Measurements from ENCODE around the gene HSD17B1. TPM values are rescaled to one million over a fixed set of nuclear protein-coding genes. Genes with fewer than 3 reads are reported as not detected.
"Not testable (repeated sequence)": the region's sequence is repeated elsewhere in the genome, so short reads cannot be mapped to it uniquely, and the experiment has no call there.

Gene HSD17B1, protein sequence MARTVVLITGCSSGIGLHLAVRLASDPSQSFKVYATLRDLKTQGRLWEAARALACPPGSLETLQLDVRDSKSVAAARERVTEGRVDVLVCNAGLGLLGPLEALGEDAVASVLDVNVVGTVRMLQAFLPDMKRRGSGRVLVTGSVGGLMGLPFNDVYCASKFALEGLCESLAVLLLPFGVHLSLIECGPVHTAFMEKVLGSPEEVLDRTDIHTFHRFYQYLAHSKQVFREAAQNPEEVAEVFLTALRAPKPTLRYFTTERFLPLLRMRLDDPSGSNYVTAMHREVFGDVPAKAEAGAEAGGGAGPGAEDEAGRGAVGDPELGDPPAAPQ
- total RNA-seq: 15.7 TPM

DNA sequence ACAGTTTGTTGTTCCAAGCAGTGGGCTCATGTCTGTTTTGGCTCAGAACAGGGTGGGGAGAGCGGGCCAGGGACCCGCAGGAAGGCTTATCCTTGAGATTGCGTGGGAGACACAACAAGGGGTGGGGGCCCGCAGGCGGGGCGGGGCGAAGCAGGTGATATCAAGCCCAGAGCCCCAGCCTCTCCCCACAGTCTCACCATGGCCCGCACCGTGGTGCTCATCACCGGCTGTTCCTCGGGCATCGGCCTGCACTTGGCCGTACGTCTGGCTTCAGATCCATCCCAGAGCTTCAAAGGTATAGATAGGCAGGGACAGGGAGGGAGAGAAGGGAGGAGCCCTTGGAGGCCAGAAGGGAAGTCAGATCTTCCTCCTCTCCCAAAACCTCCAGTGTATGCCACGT is at the start of gene HSD17B1:
Gene HSD17B1 (plus strand): TSS at position 188 of the 400 bp plus-strand sequence. CDS start 11 bp downstream, at position 199.
- ATAC-seq: not testable (repeated sequence)

DNA sequence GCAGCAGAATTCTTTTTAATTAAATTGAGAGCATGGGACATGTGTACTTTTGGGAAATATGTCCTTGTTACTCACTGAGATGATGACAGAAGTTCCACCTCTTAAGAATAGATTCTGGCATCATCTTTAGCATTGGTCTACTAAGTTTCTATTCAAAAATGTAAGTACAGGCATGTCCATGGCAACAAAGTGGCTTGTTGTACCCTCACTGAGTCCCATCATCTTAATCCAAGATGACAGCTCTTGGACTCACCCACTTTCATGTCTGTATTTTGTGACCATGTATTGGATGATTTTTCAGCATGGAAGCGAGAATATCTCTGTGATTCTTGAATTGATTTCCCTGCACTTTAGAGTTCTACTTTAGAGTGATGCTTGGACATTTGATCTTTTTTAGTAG is 49.8 kb upstream of the HSD17B1 start:
- no peak for ATAC-seq

DNA sequence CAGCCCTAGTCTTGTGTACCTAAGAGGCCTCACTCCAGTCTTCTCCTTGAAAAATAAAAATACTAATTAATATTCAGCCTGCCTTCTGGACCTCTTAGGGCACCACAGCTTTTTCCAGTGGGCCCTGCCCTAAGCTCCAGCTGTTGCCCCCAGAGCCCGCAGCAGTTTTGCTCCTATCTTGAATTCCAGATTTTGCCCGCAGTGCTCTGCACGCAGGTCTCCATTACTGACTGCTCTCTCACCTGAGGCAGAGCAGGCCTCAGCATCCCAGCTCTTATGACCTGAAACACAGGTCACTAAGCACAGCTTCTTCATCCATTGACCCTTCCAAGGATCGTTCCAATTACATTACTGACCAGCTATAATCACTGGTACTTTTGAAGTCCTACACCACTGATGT is 45.1 kb upstream of the HSD17B1 start:
- no peak for ATAC-seq

DNA sequence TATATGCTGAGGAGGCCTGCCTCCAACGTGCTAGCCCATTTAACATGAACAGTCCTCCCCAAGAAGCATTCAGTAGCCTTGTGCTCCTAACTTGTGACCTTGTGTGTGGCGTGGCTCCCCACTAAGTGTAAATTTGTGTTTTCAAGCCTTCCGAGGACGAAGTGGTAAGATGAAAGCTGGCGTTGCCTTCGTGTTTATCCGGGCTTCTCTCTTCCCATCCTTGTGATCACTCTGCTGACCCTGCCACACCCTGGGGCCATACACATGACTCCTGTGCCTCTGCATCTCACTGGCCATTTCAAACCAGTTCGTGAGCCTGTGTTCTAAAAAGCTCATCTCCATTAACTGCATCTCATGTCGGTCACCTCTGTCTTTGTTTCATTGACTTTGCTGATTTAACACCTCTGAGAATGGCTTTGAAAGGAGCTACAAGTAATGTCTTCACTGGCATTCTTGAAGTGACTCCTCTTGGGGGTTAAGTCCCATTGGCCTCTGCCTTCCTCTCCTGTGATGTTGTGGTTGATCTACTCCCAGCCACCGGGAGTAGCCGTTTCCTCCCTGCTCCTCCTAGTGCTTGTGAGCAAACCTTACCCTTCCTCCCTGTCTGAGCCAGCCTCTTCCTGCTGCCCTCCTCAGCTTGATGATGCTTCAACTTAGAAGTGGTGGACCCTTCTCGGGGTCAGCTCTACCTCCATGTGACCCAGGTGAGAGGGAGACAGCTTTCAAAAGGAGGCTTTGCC is 44.1 kb upstream of the HSD17B1 start:
- ATAC-seq: no peak

DNA sequence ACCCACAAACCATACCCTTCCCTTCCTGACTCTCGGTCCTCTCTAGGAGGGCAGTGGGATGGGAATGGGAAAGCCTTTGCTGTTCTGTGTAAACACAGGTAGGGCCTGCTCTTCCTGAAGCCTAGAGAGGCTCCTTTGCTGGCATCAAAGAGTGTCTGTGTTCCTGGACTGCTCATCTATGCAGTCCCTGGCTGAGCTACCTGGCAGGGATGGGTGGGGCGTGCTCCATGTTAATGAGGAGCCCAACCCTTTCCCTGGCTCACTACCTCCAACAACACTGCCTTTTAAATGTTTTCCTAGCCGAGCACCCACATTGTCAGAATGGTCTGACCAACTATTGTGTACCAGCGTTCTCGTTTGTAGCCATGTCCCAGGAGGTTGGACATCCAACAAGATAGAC is 43.3 kb upstream of the HSD17B1 start:
- peak; percentile 54 for ATAC-seq

DNA sequence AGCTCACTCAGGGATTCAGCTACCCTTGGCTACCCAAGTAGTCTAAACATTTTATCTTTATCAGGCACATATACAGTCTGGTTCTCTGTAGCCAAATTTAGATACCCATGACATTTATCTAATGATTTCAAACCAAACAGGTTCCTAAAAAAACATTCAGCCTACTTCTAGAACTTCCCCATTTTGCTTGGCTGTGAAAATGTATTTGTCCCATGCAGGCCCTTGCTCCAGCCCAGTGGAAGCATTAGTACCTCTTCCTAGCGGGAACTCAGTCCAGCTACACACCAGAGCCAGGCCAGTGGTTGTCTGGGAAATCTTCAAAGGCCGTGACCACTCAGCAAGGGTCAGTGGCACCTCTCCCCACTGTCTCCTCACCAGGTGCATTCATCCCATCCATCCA is 42.9 kb upstream of the HSD17B1 start:
- no peak for ATAC-seq

DNA sequence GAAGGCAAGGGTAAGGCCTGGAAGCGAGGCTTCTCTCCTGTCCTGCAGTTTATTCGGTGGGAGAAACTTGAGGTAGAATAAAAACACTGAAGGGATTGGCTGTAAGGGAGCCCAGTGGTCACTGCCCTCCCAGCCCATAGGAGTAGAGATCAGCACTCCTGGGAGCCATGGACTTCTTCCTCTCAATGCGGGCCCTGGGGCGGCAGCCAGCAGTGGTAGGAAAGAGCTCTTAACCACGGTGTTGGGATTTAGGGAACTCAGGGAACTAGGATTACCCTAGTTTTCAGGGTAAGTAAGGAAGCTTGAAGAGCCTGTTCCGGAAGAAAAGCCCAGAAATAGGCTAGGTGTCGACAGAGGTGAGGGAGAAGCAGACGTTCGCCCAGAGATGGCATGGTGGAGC is 40.5 kb upstream of the HSD17B1 start:
- no peak for ATAC-seq

DNA sequence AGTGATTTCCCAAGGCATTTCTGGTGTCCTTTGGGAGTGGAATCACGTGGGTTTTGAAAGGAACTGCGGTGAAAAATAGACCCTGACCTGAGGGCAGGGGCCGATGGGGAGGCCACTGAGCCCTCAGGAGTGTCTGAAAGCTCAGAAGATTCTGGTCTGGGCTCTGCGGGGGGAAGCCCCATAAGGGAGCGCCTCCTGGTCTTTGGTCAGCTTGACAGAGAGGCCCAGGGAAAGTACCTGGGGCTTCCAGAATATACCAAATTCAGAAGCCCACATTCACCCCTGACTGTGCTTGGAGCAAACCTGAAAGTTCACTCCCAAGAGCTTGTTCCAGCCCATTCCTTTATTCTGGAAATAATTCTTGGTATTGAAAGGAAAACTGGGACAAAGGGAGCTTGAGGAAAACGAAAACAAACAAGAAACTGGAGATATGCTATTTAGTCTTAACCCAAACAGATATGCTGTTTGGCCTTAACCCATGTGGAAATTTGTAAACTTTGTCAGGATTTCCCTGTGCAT is 39.9 kb upstream of the HSD17B1 start:
- ATAC-seq: no peak

DNA sequence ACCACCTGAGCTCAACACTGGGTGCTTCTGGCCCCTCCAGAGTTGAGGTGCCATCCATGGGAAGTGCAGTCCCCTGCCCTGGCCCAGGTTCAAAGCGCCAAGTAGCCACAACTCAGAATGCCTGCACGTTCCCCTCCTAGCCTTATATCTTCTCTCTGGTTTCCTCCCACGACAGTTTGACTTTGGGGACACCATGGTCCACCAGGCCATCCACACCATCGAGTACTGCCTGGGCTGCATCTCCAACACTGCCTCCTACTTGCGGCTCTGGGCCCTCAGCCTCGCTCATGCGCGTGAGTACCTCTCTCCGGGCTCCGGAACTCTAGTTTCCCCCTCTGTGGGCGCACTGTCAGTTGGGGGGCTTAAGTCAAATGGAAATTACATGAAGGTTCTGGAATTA is 39.0 kb upstream of the HSD17B1 start:
- no peak for ATAC-seq

DNA sequence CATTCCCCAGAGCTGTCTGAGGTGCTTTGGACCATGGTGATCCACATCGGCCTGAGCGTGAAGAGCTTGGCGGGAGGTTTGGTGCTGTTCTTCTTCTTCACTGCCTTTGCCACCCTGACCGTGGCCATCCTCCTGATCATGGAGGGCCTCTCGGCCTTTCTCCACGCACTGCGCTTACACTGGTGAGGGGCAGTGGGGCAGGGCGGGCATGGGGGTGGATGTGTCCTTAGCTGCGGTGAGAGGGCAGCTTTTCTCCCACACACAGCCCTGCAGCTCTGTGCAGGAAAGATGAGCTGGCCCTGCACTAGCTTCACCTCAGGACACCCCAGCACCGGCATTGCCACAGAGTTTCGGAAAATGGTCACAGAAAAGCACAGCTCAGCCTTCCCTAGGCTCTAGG is 38.4 kb upstream of the HSD17B1 start:
- ATAC-seq: no peak

DNA sequence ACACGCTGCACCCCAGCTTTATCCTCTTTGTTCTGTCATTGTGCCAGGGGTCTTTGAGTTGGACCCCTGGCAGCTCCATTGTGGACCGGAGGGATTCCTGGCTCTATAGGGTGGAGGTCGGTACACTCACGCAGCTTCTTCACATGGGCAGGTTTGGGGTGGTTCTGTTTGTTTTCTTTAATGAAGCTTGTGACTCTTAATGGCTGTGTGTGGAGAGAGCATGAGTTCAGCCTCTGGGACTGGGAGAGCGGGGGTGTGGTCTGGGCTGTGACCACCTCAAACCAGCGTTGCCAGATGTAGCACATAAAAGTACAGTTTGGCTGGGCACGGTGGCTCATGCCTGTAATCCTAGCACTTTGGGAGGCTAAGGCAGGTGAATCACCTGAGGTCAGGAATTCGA is 37.9 kb upstream of the HSD17B1 start:
- ATAC-seq: no peak

DNA sequence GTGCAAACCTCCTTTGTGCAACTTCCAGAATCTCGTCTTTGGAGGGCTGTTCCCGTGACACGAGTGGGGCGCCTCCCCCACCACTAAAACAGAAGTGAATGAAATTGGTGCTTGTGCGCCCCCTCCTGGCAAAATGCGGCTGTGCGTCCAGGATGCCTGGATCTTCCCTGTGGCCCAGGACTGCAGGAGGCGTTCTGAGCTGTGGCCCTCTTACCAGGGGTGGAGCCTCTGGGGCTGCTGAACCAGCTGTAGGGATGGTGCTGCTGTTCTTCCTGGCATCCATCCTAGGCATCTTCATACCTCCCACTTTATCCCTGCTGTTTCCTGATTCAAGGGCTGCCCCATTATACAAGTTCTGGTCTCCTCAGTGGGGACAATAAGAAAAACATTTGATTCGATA is 35.2 kb upstream of the HSD17B1 start:
- ATAC-seq: peak; percentile 76

DNA sequence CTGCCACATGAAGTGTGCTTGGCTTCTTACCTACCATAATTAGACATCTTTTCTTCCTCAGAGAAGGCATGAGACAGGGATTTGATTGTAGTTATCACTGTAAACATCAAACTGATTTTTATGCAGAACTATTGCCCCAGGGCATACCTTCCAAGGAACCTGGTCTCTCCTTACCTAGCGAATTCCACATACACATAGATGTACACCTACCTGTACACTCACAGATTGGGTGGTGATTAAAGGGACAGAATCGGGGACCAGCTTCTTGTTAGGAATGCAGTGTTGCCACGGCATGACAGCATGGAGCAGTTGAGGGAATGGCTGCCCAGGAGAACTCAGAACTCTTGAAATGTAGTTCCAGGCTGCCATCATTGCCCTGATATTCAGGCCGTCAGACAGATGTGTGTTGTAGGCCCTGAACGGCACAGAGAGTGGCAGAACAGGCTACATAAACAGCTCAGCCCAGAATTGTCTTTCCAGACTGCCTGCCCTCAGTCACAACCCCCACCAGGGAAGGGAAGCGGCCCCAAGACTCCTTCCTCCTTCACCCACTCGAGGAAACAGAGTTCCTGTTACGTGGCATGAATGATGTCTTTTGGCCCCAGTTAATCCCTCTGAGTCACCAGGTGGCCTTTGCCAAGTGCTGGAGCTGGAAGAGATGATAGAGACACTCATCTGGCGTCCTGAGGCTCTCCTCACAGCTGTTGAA is 34.5 kb upstream of the HSD17B1 start:
- peak; percentile 82 for ATAC-seq

DNA sequence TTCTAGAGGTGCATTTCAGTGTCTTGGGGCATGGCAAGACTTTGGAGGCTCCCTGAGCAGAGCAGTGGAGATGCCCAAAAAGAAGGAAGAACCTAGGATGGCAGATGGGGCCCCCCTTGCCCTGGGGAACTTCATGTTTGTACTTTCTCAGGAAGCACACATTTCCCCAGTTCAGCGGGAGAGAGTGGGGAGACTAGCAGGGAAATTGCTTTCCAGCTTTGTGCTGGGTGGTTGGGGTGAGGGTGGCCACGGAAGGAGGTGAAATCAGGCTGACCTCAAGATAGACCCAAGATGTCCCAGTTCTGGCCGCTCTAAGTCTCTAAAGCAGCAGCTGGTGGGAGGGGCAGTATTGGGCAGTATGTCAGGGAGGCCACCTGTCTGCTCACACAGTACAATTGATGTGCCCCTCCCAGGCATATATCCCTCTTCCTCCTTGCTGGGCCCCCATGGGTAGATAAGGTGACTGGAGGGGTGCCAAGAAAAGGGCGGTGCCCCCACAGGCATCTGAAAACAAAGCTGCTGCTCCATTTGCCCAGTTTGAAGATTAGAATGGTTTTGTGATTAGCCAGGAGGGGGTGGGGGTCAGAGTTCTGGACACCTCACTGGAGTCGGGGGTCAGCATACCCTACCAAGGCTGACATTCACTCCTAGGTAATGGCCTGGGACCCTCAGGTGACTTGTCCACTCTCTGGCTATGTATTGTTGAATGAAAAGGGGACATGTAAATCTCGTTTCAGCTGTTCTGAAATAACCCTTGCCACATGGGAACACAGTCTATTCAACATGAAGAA is 33.8 kb upstream of the HSD17B1 start:
- no peak for ATAC-seq

DNA sequence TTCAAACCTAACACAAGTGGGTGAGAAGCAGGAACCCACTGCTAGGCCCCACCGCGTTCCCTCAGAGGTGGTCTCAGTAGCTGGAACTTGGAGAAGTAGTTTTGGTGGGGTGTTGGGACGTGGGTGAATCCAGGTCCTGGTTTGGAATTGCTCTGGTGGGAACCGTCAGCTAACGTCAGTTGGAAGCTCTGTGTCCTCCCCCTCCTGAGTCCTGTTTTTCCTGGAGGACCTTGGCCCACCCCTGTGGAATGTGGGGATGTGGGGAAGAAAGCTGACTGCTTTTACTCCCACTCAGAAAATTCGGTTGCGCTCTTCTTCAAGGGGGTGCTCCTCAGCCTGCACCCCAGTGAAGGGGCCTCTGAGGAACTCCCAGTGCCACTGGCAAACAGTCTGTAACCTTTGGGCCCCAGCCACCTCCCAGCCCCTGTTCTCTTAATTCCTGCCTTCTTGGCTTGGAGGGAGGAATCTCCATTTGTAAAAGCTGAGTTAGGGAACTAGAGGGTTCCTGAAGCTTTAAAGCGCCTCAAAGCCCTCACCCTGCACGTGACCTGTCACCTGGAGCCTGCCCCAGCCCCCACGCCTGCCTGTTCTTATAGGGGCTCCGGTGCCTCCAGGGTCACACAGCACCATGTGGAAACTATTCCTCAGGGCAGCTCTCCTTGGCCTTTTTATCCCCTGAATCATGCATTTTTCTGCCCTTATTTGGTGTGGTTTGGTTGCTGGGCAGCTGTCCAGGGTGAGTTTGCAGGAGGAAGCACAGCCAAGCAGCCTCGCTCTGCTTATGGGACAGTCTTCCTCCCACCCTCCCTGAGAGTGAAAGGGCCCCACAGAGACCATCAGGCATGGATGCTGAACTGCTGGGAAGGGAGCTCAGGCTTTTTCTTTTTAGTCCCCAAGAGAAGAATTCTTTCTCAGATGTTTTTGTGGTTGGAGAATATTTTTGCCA is 32.9 kb upstream of the HSD17B1 start:
- peak; percentile 28 for ATAC-seq

DNA sequence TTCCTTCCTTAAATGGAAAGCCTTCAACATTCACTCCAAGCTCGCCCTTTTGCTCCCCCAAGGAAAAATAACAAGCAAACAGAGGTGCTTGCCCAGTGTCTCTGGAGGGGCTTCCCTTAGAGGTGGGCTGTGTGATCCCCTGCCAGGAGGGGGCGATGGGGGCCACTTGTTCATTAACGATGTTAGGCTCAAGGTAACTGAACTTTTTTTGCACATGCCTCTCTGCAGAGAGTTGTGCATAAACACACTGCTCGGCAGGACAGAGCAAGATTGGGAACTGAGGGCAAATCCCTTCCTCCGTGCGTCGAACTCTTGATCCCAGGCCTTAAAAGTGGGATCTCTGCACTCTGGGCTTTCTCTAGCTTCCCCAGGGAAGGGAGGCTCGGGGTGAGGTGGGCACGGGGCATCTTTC is 32.2 kb upstream of the HSD17B1 start:
- ATAC-seq: no peak

DNA sequence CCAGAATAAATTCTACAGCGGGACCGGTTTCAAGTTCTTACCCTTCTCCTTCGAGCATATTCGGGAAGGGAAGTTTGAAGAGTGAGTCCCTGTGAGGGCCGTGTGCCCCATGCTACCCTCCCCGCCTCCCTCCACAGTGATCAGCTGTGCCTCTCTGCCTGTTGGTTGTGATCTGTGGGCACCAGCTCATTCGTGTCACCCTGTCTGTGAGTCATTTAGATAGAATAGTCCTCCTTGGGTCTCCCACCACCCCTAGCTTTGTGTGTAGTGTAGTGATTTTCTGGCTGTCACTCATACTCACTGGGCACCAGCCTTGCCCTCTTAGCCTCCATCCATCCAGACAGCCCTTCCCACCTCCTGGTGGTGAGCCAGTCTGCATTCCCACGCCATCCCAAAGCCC is 31.7 kb upstream of the HSD17B1 start:
- no peak for ATAC-seq

DNA sequence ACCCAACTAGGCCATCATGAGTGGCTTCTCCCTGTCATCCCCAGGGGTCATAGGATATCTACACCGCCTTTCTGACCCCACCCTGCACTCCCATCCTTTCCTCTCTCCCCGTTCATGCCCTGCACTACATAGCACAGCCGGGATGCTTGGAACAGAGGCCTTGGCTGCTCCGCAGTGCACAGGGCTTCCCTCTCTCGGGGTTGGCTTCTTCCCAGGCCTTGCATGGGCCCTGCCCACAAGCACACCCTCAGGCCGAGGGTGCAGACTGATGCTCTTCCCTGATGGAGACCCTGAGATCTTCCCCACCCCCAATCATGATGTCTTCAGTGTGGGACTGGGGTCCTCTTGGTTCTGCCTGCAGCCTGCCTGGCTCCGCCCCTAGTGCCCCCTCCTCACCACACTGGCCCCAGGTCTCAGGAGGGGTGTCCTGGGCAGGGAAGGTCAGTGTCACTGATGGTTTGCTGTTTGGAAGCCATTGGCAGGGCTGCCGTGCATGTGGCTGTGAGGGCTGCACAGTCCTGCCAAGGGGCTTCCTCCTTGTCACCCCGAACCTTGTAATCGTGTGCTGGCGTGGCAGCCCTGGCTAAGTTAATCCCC is 31.0 kb upstream of the HSD17B1 start:
- no peak for ATAC-seq

DNA sequence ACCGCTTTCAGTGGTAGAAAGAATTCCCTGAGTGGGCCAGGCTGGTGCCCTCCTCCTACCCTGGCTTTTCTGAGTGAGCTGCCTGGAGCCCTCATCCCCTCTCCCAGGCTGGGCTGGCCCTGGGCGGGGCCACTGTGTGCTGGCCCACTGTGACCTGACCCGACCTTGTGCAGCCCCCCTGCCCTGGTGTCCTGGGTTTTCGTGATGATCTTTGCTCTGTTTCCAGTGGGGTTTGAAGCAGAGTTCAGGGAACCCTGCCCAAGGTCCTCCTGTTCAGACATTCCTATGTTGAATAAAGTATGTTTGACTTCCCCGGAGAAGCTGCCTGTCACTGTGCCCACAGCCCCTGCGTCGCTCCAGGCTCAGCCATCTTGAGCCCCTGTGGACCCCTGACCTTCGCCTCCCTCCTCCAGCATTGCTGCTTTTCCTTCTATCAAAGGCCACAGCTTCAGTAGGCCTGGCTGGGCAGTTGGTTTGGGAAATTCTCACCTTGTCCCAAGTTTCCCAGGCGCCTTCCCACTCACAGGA is 30.4 kb upstream of the HSD17B1 start:
- ATAC-seq: no peak

DNA sequence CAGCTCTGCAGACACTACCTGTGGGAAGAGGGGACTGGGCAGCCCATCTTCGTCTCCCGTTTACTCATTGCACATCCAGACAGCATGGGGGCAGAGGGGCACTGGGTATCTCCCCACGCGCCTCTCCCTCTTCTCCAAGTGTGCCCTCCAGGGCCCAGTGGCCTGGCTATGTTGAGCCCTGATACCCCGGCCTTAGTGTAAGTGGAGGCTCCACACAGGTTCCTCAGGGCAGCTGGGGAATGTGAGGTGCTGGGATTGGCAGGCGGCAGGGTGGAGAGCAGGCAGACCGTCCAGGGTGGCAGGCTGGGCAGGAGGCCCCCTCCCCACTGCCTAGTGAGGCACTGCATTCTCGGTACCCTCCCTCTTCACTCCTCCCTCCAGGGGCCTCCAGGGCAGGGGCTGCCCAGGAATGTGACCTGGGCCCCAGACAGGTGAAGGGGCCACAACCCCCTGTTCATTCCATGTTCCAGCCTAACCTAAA is 29.9 kb upstream of the HSD17B1 start:
- ATAC-seq: no peak

All from esophagus mucosa (tissue), 1 donor.